SK-N-MC (cell line): ENCODE results near the gene ACER3.

ENCODE experiments used
- EZH2 ChIP-seq: fragments of 200-600 bp; sonication (generic); IDR thresholded peaks from one replicate; pipeline ENCODE4 v1.6.1; 2017; ENCODE audit warnings: antibody characterized with exemption
- POLR2AphosphoS5 ChIP-seq: IDR thresholded peaks from 2 replicates; pipeline ENCODE4 v1.6.1; 2012; ENCODE audit warnings: mild to moderate bottlenecking, low read depth, low read length, borderline replicate concordance

GRCh38 chr11:76980196-76980595 lies 119.5 kb downstream of the ACER3 start:
- TF ChIP-seq POLR2AphosphoS5 (no peak), EZH2 (no peak)
